Activated CD4-positive, alpha-beta T cell treated with anti-CD3 and anti-CD28 coated beads, Interleukin-2, amount 50 U/mL, for 4 hours (primary cell): ENCODE data around the gene PDE6D.

Experiments
- DNase-seq, 2 experiments: peaks; one replicate each; pipeline ENCODE4 v3.0.0-alpha.2; 2020

Gene PDE6D

GRCh38 chr2:231706731-231707624 lies 74.1 kb downstream of the PDE6D start:
- DNase-seq = peak; percentile 95

GRCh38 chr2:231704017-231704416 lies 77.1 kb downstream of the PDE6D start:
- no peak for DNase-seq

GRCh38 chr2:231701456-231702373 lies 79.4 kb downstream of the PDE6D start:
- no peak for DNase-seq

GRCh38 chr2:231699006-231699405 lies 82.1 kb downstream of the PDE6D start:
- no peak for DNase-seq

GRCh38 chr2:231696004-231696367 lies 85.1 kb downstream of the PDE6D start:
- no peak for DNase-seq

GRCh38 chr2:231693956-231694355 lies 87.1 kb downstream of the PDE6D start:
- DNase-seq = no peak

- no peak for DNase-seq
These were observed 88.2 kb downstream of the PDE6D start for GRCh38 chr2:231692847-231693246.

GRCh38 chr2:231691251-231691772 lies 89.8 kb downstream of the PDE6D start:
- no peak for DNase-seq

- no peak for DNase-seq
These were observed 91.8 kb downstream of the PDE6D start for GRCh38 chr2:231689124-231689893.

GRCh38 chr2:231688719-231689118 lies 92.4 kb downstream of the PDE6D start:
- DNase-seq = no peak

- DNase-seq = no peak
These were observed 93.1 kb downstream of the PDE6D start for GRCh38 chr2:231687961-231688360.

GRCh38 chr2:231687133-231687852 lies 93.8 kb downstream of the PDE6D start:
- peak; percentile 60 to 63 for DNase-seq

GRCh38 chr2:231686192-231687100 lies 94.6 kb downstream of the PDE6D start:
- DNase-seq = no peak

GRCh38 chr2:231685349-231686191 lies 95.5 kb downstream of the PDE6D start:
- DNase-seq = no peak

- no peak for DNase-seq
These were observed 96.5 kb downstream of the PDE6D start for GRCh38 chr2:231684314-231685223.

GRCh38 chr2:231683292-231684235 lies 97.5 kb downstream of the PDE6D start:
- no peak for DNase-seq

GRCh38 chr2:231682603-231683291 lies 98.3 kb downstream of the PDE6D start:
- no peak for DNase-seq
